ENCODE data around the gene ABCA1.

The ABCA1 gene

GRCh38 chr9:104747565-104748358, 180.2 kb downstream of the ABCA1 start, which contains the start of gene NIPSNAP3A:
Gene NIPSNAP3A, plus strand, starts transcription at chr9:104747683. Its CDS starts 110 bp downstream, at chr9:104747793.
- peak; percentile 66 for DNase-seq

GRCh38 chr9:104747245-104747564, 180.8 kb downstream of the ABCA1 start:
- no peak for DNase-seq

GRCh38 chr9:104746798-104747197, 181.2 kb downstream of the ABCA1 start:
- no peak for DNase-seq

GRCh38 chr9:104746285-104746684, 181.7 kb downstream of the ABCA1 start:
- no peak for DNase-seq

- no peak for DNase-seq
These were observed 182.1 kb downstream of the ABCA1 start for GRCh38 chr9:104745852-104746251.

DNA sequence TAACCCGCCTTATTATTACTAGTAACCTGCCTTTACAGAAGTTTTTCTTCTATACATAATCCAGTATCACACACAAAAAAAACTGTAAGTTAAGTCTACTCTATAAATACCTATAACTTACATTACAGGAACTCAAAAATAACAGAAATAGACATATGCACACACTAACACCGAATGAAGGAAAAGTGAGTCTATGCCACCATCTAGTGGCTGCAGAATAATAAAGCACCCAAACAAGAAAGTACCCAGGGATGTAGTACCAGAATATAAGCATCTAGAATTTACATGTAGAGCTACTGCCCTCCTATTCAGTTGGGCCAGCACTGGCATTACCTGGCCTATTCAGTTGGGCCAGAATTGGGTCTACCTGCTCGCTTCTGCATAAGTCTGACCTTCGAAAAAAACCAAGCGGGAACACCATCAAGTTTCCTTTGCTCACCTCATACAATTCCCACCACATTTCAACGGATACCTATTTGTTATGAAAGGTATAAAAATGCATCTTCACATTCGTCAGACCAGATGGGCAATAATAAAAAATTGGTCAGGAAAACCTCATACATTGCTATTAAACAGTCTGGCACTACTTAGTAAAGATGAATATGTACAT, 184.5 kb downstream of the ABCA1 start:
- DNase-seq: peak; percentile 48

GRCh38 chr9:104740621-104741020, 187.3 kb downstream of the ABCA1 start:
- DNase-seq: no peak

GRCh38 chr9:104738452-104738851, 189.5 kb downstream of the ABCA1 start:
- no peak for DNase-seq
